Nephron (organoid): ENCODE data around the gene CRACR2B.

Experiments
- H3K27ac Mint-ChIP-seq, 3 experiments: 2 replicates each; pipeline ENCODE4 v1.8.0; 2020; ENCODE audit warnings: mixed read lengths in 3 of 3, mild to moderate bottlenecking in 2 of 3, moderate library complexity in 1 of 3
- H3K27me3 Mint-ChIP-seq: 2 replicates; pipeline ENCODE4 v1.8.0; 2021; ENCODE audit warnings: low read depth, mild to moderate bottlenecking, moderate library complexity, mixed read lengths
- H3K36me3 Mint-ChIP-seq: 2 replicates; pipeline ENCODE4 v1.8.0; 2020; ENCODE audit warnings: low read depth, mixed read lengths
- H3K4me1 Mint-ChIP-seq: 2 replicates; pipeline ENCODE4 v1.8.0; 2020; ENCODE audit warnings: mixed read lengths
- H3K4me3 Mint-ChIP-seq, 3 experiments: 2 replicates each; pipeline ENCODE4 v1.8.0; 2020; ENCODE audit warnings: mild to moderate bottlenecking in 3 of 3, mixed read lengths in 3 of 3, moderate library complexity in 2 of 3
- H3K9me3 Mint-ChIP-seq: 2 replicates; pipeline ENCODE4 v1.8.0; 2020; ENCODE audit warnings: mixed read lengths
- CTCF ChIP-seq, 3 experiments: fragments of 200-600 bp; sonication (generic); IDR thresholded peaks; one replicate each; pipeline ENCODE4 v1.5.0; 2021; ENCODE audit warnings: antibody characterized with exemption in 3 of 3; ENCODE audit not compliant: unreplicated experiment in 3 of 3

Gene CRACR2B

GRCh38 chr11:790721-791564 is 36.8 kb upstream of the CRACR2B start:
- no peak overlapping the region for H3K27ac Mint-ChIP-seq
- H3K4me1 Mint-ChIP-seq: peaks cover 7% of the 10 kb centered on the region
- H3K4me3 Mint-ChIP-seq: peak overlapping the region in 1 of 3 experiments; percentile 13
- TF ChIP-seq CTCF (IDR thresholded peaks at IDR 0.05; ENCODE audit: unreplicated experiment in 3 of 3): no peak
- no peaks in the 10 kb centered on the region for H3K27me3 Mint-ChIP-seq
- H3K9me3 Mint-ChIP-seq: no peaks in the 10 kb centered on the region
- H3K36me3 Mint-ChIP-seq: peaks cover 3% of the 10 kb centered on the region

- H3K4me3 Mint-ChIP-seq: no peak overlapping the region
- no peaks in the 10 kb centered on the region for H3K27me3 Mint-ChIP-seq
- H3K4me1 Mint-ChIP-seq: peaks cover 7% of the 10 kb centered on the region
- no peak for TF ChIP-seq CTCF (IDR thresholded peaks at IDR 0.05; ENCODE audit: unreplicated experiment in 3 of 3)
- H3K27ac Mint-ChIP-seq: no peak overlapping the region
- H3K9me3 Mint-ChIP-seq: no peaks in the 10 kb centered on the region
- H3K36me3 Mint-ChIP-seq: peaks cover 3% of the 10 kb centered on the region
Observed at GRCh38 chr11:791658-792534, 35.8 kb upstream of the CRACR2B start.

- TF ChIP-seq CTCF (IDR thresholded peaks at IDR 0.05; ENCODE audit: unreplicated experiment in 3 of 3): no peak
- H3K27me3 Mint-ChIP-seq: no peaks in the 10 kb centered on the region
- peaks cover 13% of the 10 kb centered on the region for H3K4me1 Mint-ChIP-seq
- no peak overlapping the region for H3K4me3 Mint-ChIP-seq
- H3K36me3 Mint-ChIP-seq: peaks cover 3% of the 10 kb centered on the region
- no peak overlapping the region for H3K27ac Mint-ChIP-seq
- no peaks in the 10 kb centered on the region for H3K9me3 Mint-ChIP-seq
Observed at GRCh38 chr11:792535-792821, 35.2 kb upstream of the CRACR2B start.

GRCh38 chr11:792873-793272 is 34.8 kb upstream of the CRACR2B start:
- Mint-ChIP-seq H3K27me3 (no peaks in the 10 kb centered on the region), H3K9me3 (no peaks in the 10 kb centered on the region), H3K4me1 (peaks cover 14% of the 10 kb centered on the region), H3K27ac (no peak overlapping the region), H3K36me3 (peaks cover 3% of the 10 kb centered on the region), H3K4me3 (no peak overlapping the region)
- no peak for TF ChIP-seq CTCF (IDR thresholded peaks at IDR 0.05; ENCODE audit: unreplicated experiment in 3 of 3)

GRCh38 chr11:793556-793955 is 34.2 kb upstream of the CRACR2B start:
- Mint-ChIP-seq H3K36me3 (peaks cover 3% of the 10 kb centered on the region), H3K9me3 (no peaks in the 10 kb centered on the region), H3K27me3 (no peaks in the 10 kb centered on the region), H3K27ac (no peak overlapping the region), H3K4me3 (no peak overlapping the region), H3K4me1 (peaks cover 14% of the 10 kb centered on the region)
- no peak for TF ChIP-seq CTCF (IDR thresholded peaks at IDR 0.05; ENCODE audit: unreplicated experiment in 3 of 3)
